ENCODE results near the gene FAM98C.

The FAM98C gene

DNA sequence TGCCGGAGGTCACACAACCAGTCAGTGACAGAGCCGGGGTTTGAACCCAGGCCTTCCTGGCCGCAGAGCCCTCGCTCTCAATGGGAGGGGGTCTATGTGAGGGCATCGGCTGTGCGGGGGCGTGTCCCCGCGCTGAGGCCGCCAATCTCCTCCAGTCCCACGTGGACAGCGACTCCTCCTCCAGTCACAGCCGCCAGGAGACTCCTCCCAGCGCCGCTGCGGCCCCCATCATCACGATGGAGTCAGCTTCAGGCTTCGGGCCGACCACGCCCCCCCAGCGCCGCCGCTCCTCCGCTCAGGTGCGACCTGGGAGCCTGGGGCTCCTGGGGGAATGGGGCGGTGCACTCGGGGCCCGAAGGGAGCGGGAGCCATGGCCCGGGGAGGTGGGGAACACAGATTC lies 8.4 kb upstream of the FAM98C start:
- no peak overlapping the region for H3K4me3 ChIP-seq (replicated peaks in 1 of 2; ENCODE audit: low read depth in 2 of 2, low read length in 2 of 2)
- TF ChIP-seq, protein P1, sequence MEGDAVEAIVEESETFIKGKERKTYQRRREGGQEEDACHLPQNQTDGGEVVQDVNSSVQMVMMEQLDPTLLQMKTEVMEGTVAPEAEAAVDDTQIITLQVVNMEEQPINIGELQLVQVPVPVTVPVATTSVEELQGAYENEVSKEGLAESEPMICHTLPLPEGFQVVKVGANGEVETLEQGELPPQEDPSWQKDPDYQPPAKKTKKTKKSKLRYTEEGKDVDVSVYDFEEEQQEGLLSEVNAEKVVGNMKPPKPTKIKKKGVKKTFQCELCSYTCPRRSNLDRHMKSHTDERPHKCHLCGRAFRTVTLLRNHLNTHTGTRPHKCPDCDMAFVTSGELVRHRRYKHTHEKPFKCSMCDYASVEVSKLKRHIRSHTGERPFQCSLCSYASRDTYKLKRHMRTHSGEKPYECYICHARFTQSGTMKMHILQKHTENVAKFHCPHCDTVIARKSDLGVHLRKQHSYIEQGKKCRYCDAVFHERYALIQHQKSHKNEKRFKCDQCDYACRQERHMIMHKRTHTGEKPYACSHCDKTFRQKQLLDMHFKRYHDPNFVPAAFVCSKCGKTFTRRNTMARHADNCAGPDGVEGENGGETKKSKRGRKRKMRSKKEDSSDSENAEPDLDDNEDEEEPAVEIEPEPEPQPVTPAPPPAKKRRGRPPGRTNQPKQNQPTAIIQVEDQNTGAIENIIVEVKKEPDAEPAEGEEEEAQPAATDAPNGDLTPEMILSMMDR (IDR thresholded peaks at IDR 0.05; ENCODE audit: low read depth, low read length) = no peak
- DNase-seq (ENCODE audit: low read depth in 2 of 2) = no peak

DNA sequence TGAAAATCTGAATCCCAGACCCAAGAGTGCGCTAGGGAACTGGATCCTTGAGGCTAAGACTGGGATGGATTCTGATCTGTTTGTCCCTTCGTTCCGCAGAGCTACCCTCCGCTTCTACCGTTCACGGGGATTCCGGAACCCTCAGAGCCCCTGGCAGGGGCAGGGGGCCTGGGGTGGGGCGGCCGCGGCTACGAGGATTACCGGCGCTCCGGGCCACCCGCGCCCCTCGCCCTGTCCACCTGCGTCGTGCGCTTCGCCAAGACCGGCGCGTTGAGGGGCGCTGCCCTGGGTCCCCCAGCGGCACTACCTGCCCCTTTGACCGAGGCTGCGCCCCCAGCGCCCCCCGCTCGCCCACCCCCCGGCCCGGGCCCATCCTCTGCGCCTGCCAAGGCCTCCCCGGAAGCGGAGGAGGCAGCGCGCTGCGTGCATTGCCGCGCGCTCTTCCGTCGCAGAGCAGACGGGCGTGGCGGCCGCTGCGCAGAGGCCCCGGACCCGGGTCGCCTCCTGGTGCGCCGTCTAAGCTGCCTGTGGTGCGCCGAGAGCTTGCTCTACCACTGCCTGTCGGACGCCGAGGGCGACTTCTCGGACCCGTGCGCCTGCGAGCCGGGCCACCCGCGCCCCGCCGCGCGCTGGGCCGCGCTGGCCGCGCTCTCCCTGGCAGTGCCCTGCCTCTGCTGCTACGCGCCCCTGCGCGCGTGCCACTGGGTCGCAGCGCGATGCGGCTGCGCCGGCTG lies 7.3 kb upstream of the FAM98C start:
- TF ChIP-seq, protein P1 (IDR thresholded peaks at IDR 0.05; ENCODE audit: low read depth, low read length) = no peak
- DNase-seq (ENCODE audit: low read depth in 2 of 2) = no peak
- no peak overlapping the region for H3K4me3 ChIP-seq (replicated peaks in 1 of 2; ENCODE audit: low read depth in 2 of 2, low read length in 2 of 2)

DNA sequence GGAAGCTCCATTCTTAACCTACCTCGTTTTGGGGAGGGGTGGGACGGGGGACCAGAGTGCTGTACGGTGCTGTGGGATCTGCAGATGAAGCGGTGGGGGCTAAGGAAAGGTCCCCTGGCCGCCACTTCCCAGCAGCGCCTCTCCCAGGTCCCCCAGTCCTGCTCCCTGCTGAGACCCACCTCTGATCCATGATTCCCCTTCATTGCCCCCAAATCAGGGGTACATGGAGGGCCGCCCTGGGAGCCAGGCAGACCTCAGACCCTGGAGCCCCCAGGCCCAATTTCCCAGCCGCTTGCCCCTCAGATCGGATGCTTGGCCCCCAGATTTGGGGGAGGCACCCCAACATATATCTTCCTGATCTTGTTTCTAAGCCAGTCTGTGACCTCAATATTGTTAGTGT lies 3.8 kb upstream of the FAM98C start:
- TF ChIP-seq, protein P1 (IDR thresholded peaks at IDR 0.05; ENCODE audit: low read depth, low read length) = no peak
- H3K4me3 ChIP-seq (replicated peaks in 1 of 2; ENCODE audit: low read depth in 2 of 2, low read length in 2 of 2) = no peak overlapping the region
- no peak for DNase-seq (ENCODE audit: low read depth in 2 of 2)

DNA sequence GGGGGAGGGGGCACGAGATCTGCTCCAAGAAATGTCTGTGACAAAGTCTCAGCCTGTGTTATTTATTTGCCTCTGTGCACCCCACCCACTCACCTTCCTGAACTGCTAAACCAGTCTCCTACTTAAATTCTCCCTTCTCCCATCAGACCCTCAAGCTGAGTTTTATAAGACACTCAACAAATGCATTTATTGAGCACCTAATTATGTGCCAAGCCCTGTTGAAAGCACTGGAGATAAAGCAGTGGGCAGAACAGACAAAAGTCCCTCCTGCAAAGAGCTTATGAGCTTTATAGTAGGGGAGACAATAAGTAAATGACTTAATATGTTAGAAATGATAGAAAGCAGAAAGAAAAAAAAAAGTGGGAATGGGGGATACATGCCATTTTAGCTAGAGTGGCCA lies 3.4 kb upstream of the FAM98C start:
- DNase-seq (ENCODE audit: low read depth in 2 of 2) = no peak
- no peak overlapping the region for H3K4me3 ChIP-seq (replicated peaks in 1 of 2; ENCODE audit: low read depth in 2 of 2, low read length in 2 of 2)
- TF ChIP-seq, protein P1 (IDR thresholded peaks at IDR 0.05; ENCODE audit: low read depth, low read length) = no peak

DNA sequence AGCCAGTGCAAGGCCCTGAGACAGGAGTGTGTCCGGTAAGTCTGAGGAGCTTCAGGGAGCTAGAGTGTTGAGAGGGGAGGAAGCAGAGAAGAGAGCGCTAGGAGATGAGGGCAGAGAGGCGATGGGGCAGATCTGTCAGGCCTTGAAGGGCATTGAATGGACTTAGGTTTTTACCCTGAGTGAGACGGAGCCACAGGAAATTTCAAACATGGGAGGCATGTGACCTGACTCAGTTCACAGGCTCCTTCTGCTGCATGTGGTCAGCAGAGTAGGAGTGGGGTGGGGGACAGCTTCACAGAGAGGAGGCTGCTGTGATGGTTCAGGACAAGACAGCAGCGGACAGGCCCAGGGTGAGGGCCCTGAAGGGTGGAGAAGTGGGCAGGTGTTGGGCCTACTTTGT lies 2.5 kb upstream of the FAM98C start:
- H3K4me3 ChIP-seq (replicated peaks in 1 of 2; ENCODE audit: low read depth in 2 of 2, low read length in 2 of 2) = no peak overlapping the region
- TF ChIP-seq, protein P1 (IDR thresholded peaks at IDR 0.05; ENCODE audit: low read depth, low read length) = no peak
- DNase-seq (ENCODE audit: low read depth in 2 of 2) = no peak

DNA sequence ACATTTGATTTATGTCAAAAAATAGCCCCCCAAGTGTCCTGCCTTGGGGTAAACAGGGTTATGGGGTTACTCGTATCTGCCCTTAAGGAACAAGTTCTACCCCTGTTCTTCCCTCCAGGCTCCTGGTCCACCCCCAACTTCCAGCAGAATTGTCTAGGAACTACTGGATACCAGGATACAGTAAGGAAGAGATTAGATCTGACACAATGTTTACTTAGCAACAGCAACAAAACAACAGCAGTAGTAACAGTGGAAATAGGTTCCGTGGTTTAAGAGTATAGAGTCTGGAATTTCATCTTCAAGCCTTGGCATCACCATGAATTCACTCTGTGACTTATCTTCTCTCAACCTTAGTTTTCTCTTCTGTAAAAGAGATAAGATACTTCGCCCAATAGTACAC lies 1.7 kb upstream of the FAM98C start:
- H3K4me3 ChIP-seq (replicated peaks in 1 of 2; ENCODE audit: low read depth in 2 of 2, low read length in 2 of 2) = no peak overlapping the region
- peak; percentile 49 to 51 for DNase-seq (ENCODE audit: low read depth in 2 of 2)
- TF ChIP-seq, protein P1 (IDR thresholded peaks at IDR 0.05; ENCODE audit: low read depth, low read length) = no peak

DNA sequence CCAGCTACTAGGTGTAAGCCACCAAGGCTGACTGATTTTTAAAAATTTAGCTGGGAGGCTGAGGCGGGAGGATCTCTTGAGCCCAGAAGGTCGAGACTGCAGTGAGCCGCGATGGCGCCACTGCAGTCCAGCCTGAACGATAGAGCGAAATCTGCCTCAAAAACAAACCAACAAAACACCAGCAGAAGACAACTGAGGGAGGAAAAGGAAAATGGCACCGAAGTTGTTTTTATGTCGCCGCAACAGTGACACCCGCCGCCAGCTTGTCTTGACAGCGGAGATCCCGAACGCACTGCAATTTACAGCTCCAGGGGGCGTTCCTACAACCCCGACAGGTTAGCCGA lies 298 bp upstream of the FAM98C start:
- TF ChIP-seq, protein P1 (IDR thresholded peaks at IDR 0.05; ENCODE audit: low read depth, low read length) = no peak
- H3K4me3 ChIP-seq (replicated peaks in 1 of 2; ENCODE audit: low read depth in 2 of 2, low read length in 2 of 2) = peak overlapping the region; percentile 35 to 43
- DNase-seq (ENCODE audit: low read depth in 2 of 2) = no peak
